Upper lobe of right lung (tissue), 1 donor: ENCODE results near the gene RING1. TPM values are rescaled to one million over a fixed set of nuclear protein-coding genes. Genes with fewer than 3 reads are reported as not detected.

Experiments
- ATAC-seq: fragments of 200-7000 bp; cut with Tn5 transposase; one replicate; pipeline ENCODE4 v1.9.1; 2020; ENCODE audit warnings: mild to moderate bottlenecking, moderate library complexity
- DNase-seq: peaks from one replicate; pipeline ENCODE4 v3.0.0-alpha.2; 2020
- H3K27ac ChIP-seq: fragments of 200-600 bp; one replicate; pipeline ENCODE4 v1.8.0; 2022
- H3K27me3 ChIP-seq: fragments of 200-600 bp; one replicate; pipeline ENCODE4 v1.8.0; 2022; ENCODE audit warnings: mild to moderate bottlenecking
- H3K36me3 ChIP-seq: fragments of 200-600 bp; one replicate; pipeline ENCODE4 v1.8.0; 2022
- H3K4me1 ChIP-seq: fragments of 200-600 bp; one replicate; pipeline ENCODE4 v1.8.0; 2022
- H3K4me3 ChIP-seq: fragments of 200-600 bp; one replicate; pipeline ENCODE4 v1.8.0; 2022; ENCODE audit warnings: mild to moderate bottlenecking
- H3K9me3 ChIP-seq: fragments of 200-600 bp; one replicate; pipeline ENCODE4 v1.8.0; 2022
- CTCF ChIP-seq: fragments of 200-600 bp; IDR thresholded peaks from one replicate; pipeline ENCODE4 v1.8.0; 2022; ENCODE audit warnings: antibody characterized with exemption
- intact Hi-C: fragments of 100-400 bp; cut with DNase I; formaldehyde crosslinking; loops from one replicate; pipeline ENCODE4 v1.11.0; 2022
- total RNA-seq: library from RNA; stranded (reverse); fragmentation: NEBNext Ultra II Directional; extraction: Animal tissue kit (Norgen Biotek cat#: 25700); gene quantifications from one replicate; pipeline ENCODE4 v1.2.1, GENCODE V29; 2021
- donor health status: DM: no; HTN: yes; CAD: no; lungs with severe emphysema.

Gene RING1
- total RNA-seq, 1 donor from 2014 or later = 42.0 TPM

DNA sequence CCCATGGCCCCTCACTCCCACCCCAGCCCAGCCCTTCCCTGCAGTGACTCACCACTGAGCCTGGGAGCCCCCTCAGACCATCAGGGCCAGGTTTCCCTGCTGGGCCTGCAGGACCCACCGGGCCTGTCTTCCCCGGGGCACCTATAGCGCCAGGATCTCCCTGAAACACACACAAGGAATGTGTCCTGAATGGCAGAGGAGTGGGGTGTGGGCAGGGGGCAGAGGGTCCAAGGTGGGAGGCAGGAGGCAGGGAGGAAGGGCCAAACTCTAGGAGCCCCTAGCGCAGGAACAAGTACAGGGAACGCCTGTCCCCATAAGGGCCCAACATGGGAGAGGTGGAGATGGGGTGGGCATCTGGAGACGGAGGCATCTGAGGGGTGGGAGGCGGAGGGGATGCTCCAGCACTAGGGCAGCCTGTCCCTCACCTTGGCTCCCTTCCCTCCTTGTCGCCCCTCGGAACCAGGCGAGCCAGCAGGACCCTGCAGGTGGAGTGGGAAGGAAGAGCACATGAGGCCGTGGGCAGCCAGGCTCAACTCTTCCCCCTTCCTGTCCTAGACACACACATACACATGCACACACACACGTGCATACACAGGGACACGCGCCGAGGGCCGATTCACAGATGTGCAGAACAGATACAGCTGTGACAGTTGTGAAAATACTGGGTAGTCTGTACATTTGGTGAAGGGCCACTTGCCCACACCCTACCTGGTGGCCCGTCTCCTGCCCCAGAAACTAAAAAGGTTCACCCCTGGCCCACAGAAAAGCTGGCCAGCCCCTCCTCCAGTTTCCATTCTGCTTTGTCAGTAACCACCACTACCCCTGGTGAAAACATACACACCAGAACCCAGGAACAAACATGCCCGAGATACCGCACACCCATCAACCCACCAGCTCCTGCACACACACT is 40.7 kb upstream of the RING1 start:
- no peaks in the 10 kb centered on the region for H3K4me1 ChIP-seq
- H3K4me3 ChIP-seq = no peak overlapping the region
- ATAC-seq (no peak), DNase-seq (peak; percentile 59)
- H3K27me3 ChIP-seq = no peaks in the 10 kb centered on the region
- H3K36me3 ChIP-seq = no peaks in the 10 kb centered on the region
- intact Hi-C loops = loop anchor here (10.0 kb wide), 1 partner anchor 77 kb away; no protein-coding TSS in a partner anchor
- TF ChIP-seq CTCF = no peak
- H3K27ac ChIP-seq = no peak overlapping the region
- no peaks in the 10 kb centered on the region for H3K9me3 ChIP-seq

DNA sequence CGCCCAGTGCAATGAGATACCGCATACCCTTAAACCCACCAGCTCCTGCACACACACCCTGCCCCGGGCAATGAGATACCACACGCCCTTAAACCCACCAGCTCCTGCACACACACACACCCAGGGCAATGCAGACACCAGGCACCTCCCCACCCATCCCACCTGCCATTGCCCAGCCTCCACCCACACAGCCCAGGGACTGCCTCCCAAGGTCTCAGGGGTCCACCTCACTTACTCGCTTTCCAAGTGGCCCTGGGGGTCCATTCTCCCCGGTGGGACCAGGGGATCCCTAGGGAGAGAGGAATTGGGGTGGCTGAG is 40.1 kb upstream of the RING1 start:
- intact Hi-C loops = loop anchor here (10.0 kb wide), 1 partner anchor 77 kb away; no protein-coding TSS in a partner anchor
- H3K9me3 ChIP-seq = no peaks in the 10 kb centered on the region
- DNase-seq = peak; percentile 45
- TF ChIP-seq CTCF = no peak
- H3K4me3 ChIP-seq = no peak overlapping the region
- ATAC-seq = no peak
- H3K36me3 ChIP-seq = no peaks in the 10 kb centered on the region
- no peaks in the 10 kb centered on the region for H3K27me3 ChIP-seq
- no peaks in the 10 kb centered on the region for H3K4me1 ChIP-seq
- no peak overlapping the region for H3K27ac ChIP-seq

GRCh38 chr6:33168639-33169038 is 39.7 kb upstream of the RING1 start:
- DNase-seq (no peak), ATAC-seq (no peak)
- no peak overlapping the region for H3K27ac ChIP-seq
- no peak for TF ChIP-seq CTCF
- no peaks in the 10 kb centered on the region for H3K27me3 ChIP-seq
- H3K4me1 ChIP-seq = no peaks in the 10 kb centered on the region
- intact Hi-C loops = loop anchor here (10.0 kb wide), 1 partner anchor 76 kb away; no protein-coding TSS in a partner anchor
- H3K36me3 ChIP-seq = no peaks in the 10 kb centered on the region
- H3K9me3 ChIP-seq = no peaks in the 10 kb centered on the region
- H3K4me3 ChIP-seq = no peak overlapping the region

- Histone ChIP-seq H3K27me3 (no peaks in the 10 kb centered on the region), H3K27ac (no peak overlapping the region), H3K4me1 (no peaks in the 10 kb centered on the region), H3K36me3 (no peaks in the 10 kb centered on the region), H3K4me3 (no peak overlapping the region), H3K9me3 (no peaks in the 10 kb centered on the region)
- intact Hi-C loops = loop anchor here (10.0 kb wide), 1 partner anchor 75 kb away; no protein-coding TSS in a partner anchor
- DNase-seq (peak; percentile 46), ATAC-seq (no peak)
- TF ChIP-seq CTCF = no peak
Measured at GRCh38 chr6:33169291-33170175, 38.8 kb upstream of the RING1 start.

DNA sequence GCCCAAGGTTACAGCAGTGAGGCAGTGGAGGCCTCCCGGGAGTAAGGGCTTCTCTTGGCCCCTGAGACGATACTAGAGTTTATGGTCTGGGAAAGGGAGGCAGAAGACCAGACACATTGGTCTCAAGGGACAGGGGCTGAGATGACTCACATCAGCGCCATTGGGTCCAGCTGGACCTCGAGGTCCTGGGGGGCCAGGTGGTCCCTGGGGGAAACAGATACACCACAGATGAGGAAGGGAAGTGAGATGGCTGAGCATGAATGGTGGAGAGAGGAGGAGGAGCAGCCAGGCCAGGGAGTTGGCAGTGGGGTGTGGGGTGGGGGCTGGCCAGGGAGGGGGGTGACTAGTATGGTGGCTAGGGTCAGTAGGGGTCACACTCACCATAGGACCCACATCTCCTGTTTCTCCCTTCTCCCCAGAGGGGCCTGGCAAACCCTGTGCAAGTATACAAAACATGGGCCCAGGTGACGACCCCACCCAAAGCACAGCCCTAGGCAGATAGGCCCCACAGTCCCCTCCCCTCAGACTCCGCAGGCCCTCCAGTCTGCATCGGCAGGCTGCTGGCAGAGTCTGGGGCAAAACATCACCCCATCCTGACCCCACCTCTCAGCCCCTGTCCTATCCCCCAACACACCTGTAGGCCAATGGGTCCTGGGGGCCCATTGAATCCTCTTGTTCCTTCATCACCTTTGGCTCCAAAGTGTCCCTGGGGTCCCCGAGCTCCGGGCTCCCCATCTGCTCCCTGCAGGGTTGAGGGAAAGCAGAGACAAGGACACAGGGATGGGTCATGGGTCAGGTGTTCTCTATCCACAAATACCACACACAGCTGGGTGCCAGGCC is 37.9 kb upstream of the RING1 start:
- DNase-seq (peak; percentile 51), ATAC-seq (no peak)
- H3K4me1 ChIP-seq = no peaks in the 10 kb centered on the region
- no peaks in the 10 kb centered on the region for H3K36me3 ChIP-seq
- H3K9me3 ChIP-seq = no peaks in the 10 kb centered on the region
- TF ChIP-seq CTCF = no peak
- intact Hi-C loops = no loop called here
- no peak overlapping the region for H3K27ac ChIP-seq
- no peak overlapping the region for H3K4me3 ChIP-seq
- H3K27me3 ChIP-seq = no peaks in the 10 kb centered on the region
